PC-3 (cell line): ENCODE measurements around the gene PODN.

Source experiments
- EZH2 ChIP-seq: fragments of 300-600 bp; sonication (generic); IDR thresholded peaks from one replicate; pipeline ENCODE4 v1.6.1; 2017; ENCODE audit warnings: antibody characterized with exemption, mild to moderate bottlenecking, low read length; ENCODE audit not compliant: unreplicated experiment
- EZH2phosphoT487 ChIP-seq: fragments of 300-600 bp; sonication (generic); IDR thresholded peaks from 2 replicates; pipeline ENCODE4 v1.6.1; 2018; ENCODE audit warnings: mild to moderate bottlenecking, antibody characterized with exemption, low read length, borderline replicate concordance
- TF ChIP-seq, protein P1 (sequence below): fragments of 300-600 bp; sonication (generic); conservative IDR thresholded peaks from 2 replicates; pipeline ENCODE4 v1.5.1; 2017; ENCODE audit warnings: antibody characterized with exemption, low read depth, mild to moderate bottlenecking, low read length

DNA sequence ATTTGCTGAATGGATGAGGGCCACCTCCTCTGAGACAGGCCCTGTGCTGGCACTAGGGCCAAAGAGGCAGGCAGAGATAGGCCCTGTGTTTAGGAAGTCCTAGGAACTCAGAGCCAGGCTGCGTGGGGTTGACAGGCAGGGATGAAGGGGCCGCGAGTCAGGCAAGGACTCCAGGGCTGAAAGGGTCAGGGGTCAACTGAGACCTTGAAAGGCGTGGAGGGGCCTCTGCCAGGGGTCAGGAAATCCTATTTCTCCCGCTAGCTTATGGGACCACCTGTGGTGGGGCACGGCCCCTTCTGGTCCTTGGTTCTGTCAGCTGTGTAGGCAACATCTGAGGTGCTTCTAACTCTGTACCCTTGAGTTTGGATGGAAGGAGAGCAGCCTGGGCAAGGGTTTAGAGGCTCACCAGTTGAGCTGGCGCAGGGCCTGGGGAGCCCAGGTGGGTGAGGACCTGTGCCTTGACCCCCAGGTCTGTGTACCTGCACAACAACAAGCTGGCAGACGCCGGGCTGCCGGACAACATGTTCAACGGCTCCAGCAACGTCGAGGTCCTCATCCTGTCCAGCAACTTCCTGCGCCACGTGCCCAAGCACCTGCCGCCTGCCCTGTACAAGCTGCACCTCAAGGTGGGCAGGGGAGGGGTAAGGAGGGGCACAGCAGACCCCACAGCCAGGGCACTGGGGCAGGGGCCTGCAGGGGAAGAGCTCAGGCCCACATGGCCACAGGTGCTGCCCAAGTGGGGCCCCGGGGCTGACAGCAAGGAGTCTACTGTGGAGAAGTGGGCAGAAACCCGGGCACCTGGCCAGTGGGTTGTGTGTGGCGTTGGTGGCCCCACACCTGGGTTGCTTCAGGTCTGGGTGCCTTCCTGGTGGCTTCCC, 14.9 kb downstream of the PODN start:
- TF ChIP-seq, protein P1, sequence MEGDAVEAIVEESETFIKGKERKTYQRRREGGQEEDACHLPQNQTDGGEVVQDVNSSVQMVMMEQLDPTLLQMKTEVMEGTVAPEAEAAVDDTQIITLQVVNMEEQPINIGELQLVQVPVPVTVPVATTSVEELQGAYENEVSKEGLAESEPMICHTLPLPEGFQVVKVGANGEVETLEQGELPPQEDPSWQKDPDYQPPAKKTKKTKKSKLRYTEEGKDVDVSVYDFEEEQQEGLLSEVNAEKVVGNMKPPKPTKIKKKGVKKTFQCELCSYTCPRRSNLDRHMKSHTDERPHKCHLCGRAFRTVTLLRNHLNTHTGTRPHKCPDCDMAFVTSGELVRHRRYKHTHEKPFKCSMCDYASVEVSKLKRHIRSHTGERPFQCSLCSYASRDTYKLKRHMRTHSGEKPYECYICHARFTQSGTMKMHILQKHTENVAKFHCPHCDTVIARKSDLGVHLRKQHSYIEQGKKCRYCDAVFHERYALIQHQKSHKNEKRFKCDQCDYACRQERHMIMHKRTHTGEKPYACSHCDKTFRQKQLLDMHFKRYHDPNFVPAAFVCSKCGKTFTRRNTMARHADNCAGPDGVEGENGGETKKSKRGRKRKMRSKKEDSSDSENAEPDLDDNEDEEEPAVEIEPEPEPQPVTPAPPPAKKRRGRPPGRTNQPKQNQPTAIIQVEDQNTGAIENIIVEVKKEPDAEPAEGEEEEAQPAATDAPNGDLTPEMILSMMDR, result no peak
- TF ChIP-seq EZH2 (no peak), EZH2phosphoT487 (no peak)
